ENCODE measurements around the gene NAIF1.

- TF ChIP-seq, protein P1, sequence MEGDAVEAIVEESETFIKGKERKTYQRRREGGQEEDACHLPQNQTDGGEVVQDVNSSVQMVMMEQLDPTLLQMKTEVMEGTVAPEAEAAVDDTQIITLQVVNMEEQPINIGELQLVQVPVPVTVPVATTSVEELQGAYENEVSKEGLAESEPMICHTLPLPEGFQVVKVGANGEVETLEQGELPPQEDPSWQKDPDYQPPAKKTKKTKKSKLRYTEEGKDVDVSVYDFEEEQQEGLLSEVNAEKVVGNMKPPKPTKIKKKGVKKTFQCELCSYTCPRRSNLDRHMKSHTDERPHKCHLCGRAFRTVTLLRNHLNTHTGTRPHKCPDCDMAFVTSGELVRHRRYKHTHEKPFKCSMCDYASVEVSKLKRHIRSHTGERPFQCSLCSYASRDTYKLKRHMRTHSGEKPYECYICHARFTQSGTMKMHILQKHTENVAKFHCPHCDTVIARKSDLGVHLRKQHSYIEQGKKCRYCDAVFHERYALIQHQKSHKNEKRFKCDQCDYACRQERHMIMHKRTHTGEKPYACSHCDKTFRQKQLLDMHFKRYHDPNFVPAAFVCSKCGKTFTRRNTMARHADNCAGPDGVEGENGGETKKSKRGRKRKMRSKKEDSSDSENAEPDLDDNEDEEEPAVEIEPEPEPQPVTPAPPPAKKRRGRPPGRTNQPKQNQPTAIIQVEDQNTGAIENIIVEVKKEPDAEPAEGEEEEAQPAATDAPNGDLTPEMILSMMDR (IDR thresholded peaks at IDR 0.05): no peak
- TF ChIP-seq, protein P2, sequence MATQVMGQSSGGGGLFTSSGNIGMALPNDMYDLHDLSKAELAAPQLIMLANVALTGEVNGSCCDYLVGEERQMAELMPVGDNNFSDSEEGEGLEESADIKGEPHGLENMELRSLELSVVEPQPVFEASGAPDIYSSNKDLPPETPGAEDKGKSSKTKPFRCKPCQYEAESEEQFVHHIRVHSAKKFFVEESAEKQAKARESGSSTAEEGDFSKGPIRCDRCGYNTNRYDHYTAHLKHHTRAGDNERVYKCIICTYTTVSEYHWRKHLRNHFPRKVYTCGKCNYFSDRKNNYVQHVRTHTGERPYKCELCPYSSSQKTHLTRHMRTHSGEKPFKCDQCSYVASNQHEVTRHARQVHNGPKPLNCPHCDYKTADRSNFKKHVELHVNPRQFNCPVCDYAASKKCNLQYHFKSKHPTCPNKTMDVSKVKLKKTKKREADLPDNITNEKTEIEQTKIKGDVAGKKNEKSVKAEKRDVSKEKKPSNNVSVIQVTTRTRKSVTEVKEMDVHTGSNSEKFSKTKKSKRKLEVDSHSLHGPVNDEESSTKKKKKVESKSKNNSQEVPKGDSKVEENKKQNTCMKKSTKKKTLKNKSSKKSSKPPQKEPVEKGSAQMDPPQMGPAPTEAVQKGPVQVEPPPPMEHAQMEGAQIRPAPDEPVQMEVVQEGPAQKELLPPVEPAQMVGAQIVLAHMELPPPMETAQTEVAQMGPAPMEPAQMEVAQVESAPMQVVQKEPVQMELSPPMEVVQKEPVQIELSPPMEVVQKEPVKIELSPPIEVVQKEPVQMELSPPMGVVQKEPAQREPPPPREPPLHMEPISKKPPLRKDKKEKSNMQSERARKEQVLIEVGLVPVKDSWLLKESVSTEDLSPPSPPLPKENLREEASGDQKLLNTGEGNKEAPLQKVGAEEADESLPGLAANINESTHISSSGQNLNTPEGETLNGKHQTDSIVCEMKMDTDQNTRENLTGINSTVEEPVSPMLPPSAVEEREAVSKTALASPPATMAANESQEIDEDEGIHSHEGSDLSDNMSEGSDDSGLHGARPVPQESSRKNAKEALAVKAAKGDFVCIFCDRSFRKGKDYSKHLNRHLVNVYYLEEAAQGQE (IDR thresholded peaks at IDR 0.05): no peak
- TF ChIP-seq, protein P3, sequence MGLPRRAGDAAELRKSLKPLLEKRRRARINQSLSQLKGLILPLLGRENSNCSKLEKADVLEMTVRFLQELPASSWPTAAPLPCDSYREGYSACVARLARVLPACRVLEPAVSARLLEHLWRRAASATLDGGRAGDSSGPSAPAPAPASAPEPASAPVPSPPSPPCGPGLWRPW (IDR thresholded peaks at IDR 0.05): no peak
- no peak for TF ChIP-seq POLR2A (IDR thresholded peaks at IDR 0.05; ENCODE audit: low read length)
- TF ChIP-seq SMC3 (IDR thresholded peaks at IDR 0.05): no peak
- no peak for TF ChIP-seq JUN (IDR thresholded peaks at IDR 0.05)
Observed at GRCh38 chr9:128113526-128114325, 46.6 kb upstream of the NAIF1 start.

Measured in A549 (cell line).